NCI-H2196 treated with DMSO at 0.1 percent for 48 hours (cell line): ENCODE data around the gene FTL.
"Not testable (repeated sequence)": the region's sequence is repeated elsewhere in the genome, so short reads cannot be mapped to it uniquely, and the experiment has no call there.

Source experiments
- DNase-seq: peaks from one replicate; lab custom pipeline; 2025; ENCODE audit not compliant: unreplicated experiment; lab: John Stamatoyannopoulos, UW

FTL gene

GRCh38 chr19:48965040-48965805 is at the start of gene FTL:
TSS of gene FTL (plus strand) at chr19:48965309. CDS start at chr19:48965508, 199 bp downstream.
- DNase-seq, result peak; percentile 80

GRCh38 chr19:48915757-48916156 is 49.4 kb upstream of the FTL start:
- DNase-seq, result peak; percentile 73

- no peak for DNase-seq
Measured at GRCh38 chr19:48918071-48918470, 47.0 kb upstream of the FTL start.

- no peak for DNase-seq
Measured at GRCh38 chr19:48918801-48919247, 46.3 kb upstream of the FTL start.

GRCh38 chr19:48919271-48919670 is 45.8 kb upstream of the FTL start:
- not testable (repeated sequence) for DNase-seq

GRCh38 chr19:48920949-48921348 is 44.2 kb upstream of the FTL start:
- no peak for DNase-seq

- DNase-seq, result no peak
Measured at GRCh38 chr19:48921721-48922500, 43.2 kb upstream of the FTL start.

GRCh38 chr19:48922548-48923490 is 42.3 kb upstream of the FTL start:
- DNase-seq, result no peak

GRCh38 chr19:48925240-48925843 is 39.8 kb upstream of the FTL start:
- DNase-seq, result no peak

GRCh38 chr19:48925890-48926289 is 39.2 kb upstream of the FTL start:
- DNase-seq, result not testable (repeated sequence)

- DNase-seq, result no peak
Measured at GRCh38 chr19:48926909-48927308, 38.2 kb upstream of the FTL start.

- DNase-seq, result not testable (repeated sequence)
Measured at GRCh38 chr19:48927692-48928091, 37.4 kb upstream of the FTL start.

- DNase-seq, result no peak
Measured at GRCh38 chr19:48928164-48929025, 36.7 kb upstream of the FTL start.

- peak; percentile 89 for DNase-seq
Measured at GRCh38 chr19:48933382-48933932, 31.7 kb upstream of the FTL start, which contains the start of gene DHDH. TSS of gene DHDH (plus strand) at chr19:48933699. CDS start at chr19:48933722, 23 bp downstream.

GRCh38 chr19:48934837-48935236 is 30.3 kb upstream of the FTL start:
- DNase-seq, result no peak

GRCh38 chr19:48935864-48936263 is 29.2 kb upstream of the FTL start:
- no peak for DNase-seq

GRCh38 chr19:48938256-48938655 is 26.9 kb upstream of the FTL start:
- no peak for DNase-seq

- DNase-seq, result no peak
Measured at GRCh38 chr19:48940902-48941301, 24.2 kb upstream of the FTL start.

GRCh38 chr19:48943081-48943480 is 22.0 kb upstream of the FTL start:
- no peak for DNase-seq
